Activated CD8-positive, alpha-beta memory T cell treated with anti-CD3 and anti-CD28 coated beads for 36 hours (primary cell): Measurements from ENCODE around the gene ARNT2. TPM values are rescaled to one million over a fixed set of nuclear protein-coding genes. Genes with fewer than 3 reads are reported as not detected.

Experiments used
- CTCF ChIA-PET: fragments of 350-600 bp; sonication (Branson Sonifier 250); formaldehyde crosslinking; loops from one replicate; lab custom pipeline; 2021; ENCODE audit warnings: antibody characterized with exemption; lab: Charles Lee
- POLR2A ChIA-PET: fragments of 350-600 bp; sonication (Branson Sonifier 250); formaldehyde crosslinking; loops from one replicate; lab custom pipeline; 2021; ENCODE audit warnings: antibody characterized with exemption; lab: Charles Lee
- total RNA-seq, 2 experiments: library from RNA; stranded (reverse); gene quantifications; one replicate each; pipeline ENCODE4 v1.2.3, GENCODE V29; 2021

The ARNT2 gene
- total RNA-seq, 2 experiments from 2014 or later = not detected

GRCh38 chr15:80614711-80615360, 210.7 kb downstream of the ARNT2 start:
- POLR2A ChIA-PET = no interaction called here
- CTCF ChIA-PET = no interaction called here

- POLR2A ChIA-PET = no interaction called here
- CTCF ChIA-PET = no interaction called here
These were observed 211.2 kb downstream of the ARNT2 start for GRCh38 chr15:80615361-80615736.

- ChIA-PET POLR2A (no interaction called here), CTCF (no interaction called here)
These were observed 211.7 kb downstream of the ARNT2 start for GRCh38 chr15:80615783-80616391.

- POLR2A ChIA-PET = no interaction called here
- CTCF ChIA-PET = no interaction called here
These were observed 214.7 kb downstream of the ARNT2 start for GRCh38 chr15:80618685-80619400.

- CTCF ChIA-PET = no interaction called here
These were observed 215.5 kb downstream of the ARNT2 start for GRCh38 chr15:80619680-80620079.

GRCh38 chr15:80620141-80620540, 216.0 kb downstream of the ARNT2 start:
- ChIA-PET CTCF (no interaction called here), POLR2A (no interaction called here)

More at GRCh38 chr15:80619680-80620079, 215.5 kb downstream of the ARNT2 start:
- POLR2A ChIA-PET = no interaction called here

- POLR2A ChIA-PET = no interaction called here
These were observed 216.7 kb downstream of the ARNT2 start for GRCh38 chr15:80620931-80621330.

GRCh38 chr15:80626643-80627120, 222.5 kb downstream of the ARNT2 start:
- ChIA-PET POLR2A (no interaction called here), CTCF (no interaction called here)

More at GRCh38 chr15:80620931-80621330, 216.7 kb downstream of the ARNT2 start:
- CTCF ChIA-PET = no interaction called here

GRCh38 chr15:80629355-80629754, 225.2 kb downstream of the ARNT2 start:
- CTCF ChIA-PET = interaction anchor here (0.6 kb wide), 1 partner anchor 185 kb away, joined by 3 read pairs; no protein-coding TSS in a partner anchor
- POLR2A ChIA-PET = no interaction called here

- POLR2A ChIA-PET = no interaction called here
- CTCF ChIA-PET = no interaction called here
These were observed 226.8 kb downstream of the ARNT2 start for GRCh38 chr15:80630981-80631380.

GRCh38 chr15:80633221-80633620, 229.0 kb downstream of the ARNT2 start:
- ChIA-PET CTCF (no interaction called here), POLR2A (no interaction called here)

- ChIA-PET CTCF (no interaction called here), POLR2A (no interaction called here)
These were observed 231.8 kb downstream of the ARNT2 start for GRCh38 chr15:80635953-80636352.

- CTCF ChIA-PET = no interaction called here
These were observed 232.5 kb downstream of the ARNT2 start for GRCh38 chr15:80636675-80637074.

GRCh38 chr15:80637747-80638146, 233.6 kb downstream of the ARNT2 start:
- POLR2A ChIA-PET = no interaction called here
- CTCF ChIA-PET = no interaction called here

More at GRCh38 chr15:80636675-80637074, 232.5 kb downstream of the ARNT2 start:
- POLR2A ChIA-PET = no interaction called here

GRCh38 chr15:80638553-80639167, 234.5 kb downstream of the ARNT2 start:
- POLR2A ChIA-PET = no interaction called here

GRCh38 chr15:80639168-80639555, 235.0 kb downstream of the ARNT2 start:
- ChIA-PET CTCF (no interaction called here), POLR2A (no interaction called here)

More at GRCh38 chr15:80638553-80639167, 234.5 kb downstream of the ARNT2 start:
- CTCF ChIA-PET = no interaction called here

GRCh38 chr15:80640531-80641121, 236.4 kb downstream of the ARNT2 start:
- CTCF ChIA-PET = no interaction called here
- POLR2A ChIA-PET = no interaction called here

GRCh38 chr15:80641384-80641783, 237.2 kb downstream of the ARNT2 start:
- POLR2A ChIA-PET = no interaction called here

GRCh38 chr15:80643431-80643951, 239.3 kb downstream of the ARNT2 start:
- CTCF ChIA-PET = no interaction called here

More at GRCh38 chr15:80641384-80641783, 237.2 kb downstream of the ARNT2 start:
- CTCF ChIA-PET = no interaction called here

More at GRCh38 chr15:80643431-80643951, 239.3 kb downstream of the ARNT2 start:
- POLR2A ChIA-PET = no interaction called here
